DOHH2 (cell line): ENCODE measurements around the gene CORT.

ENCODE experiments used
- EZH2phosphoT487 ChIP-seq: fragments of 200-600 bp; sonication (generic); IDR thresholded peaks from 2 replicates; pipeline ENCODE4 v1.6.1; 2017; ENCODE audit warnings: borderline replicate concordance, mild to moderate bottlenecking, antibody characterized with exemption, low read length, moderate library complexity, mixed read lengths
- TF ChIP-seq, protein P1 (sequence below): fragments of 200-600 bp; sonication (generic); IDR thresholded peaks from one replicate; pipeline ENCODE4 v1.5.1; 2014; ENCODE audit warnings: antibody characterized with exemption, mild to moderate bottlenecking, low read depth, low read length; ENCODE audit not compliant: poor library complexity, severe bottlenecking

- TF ChIP-seq, protein P1, sequence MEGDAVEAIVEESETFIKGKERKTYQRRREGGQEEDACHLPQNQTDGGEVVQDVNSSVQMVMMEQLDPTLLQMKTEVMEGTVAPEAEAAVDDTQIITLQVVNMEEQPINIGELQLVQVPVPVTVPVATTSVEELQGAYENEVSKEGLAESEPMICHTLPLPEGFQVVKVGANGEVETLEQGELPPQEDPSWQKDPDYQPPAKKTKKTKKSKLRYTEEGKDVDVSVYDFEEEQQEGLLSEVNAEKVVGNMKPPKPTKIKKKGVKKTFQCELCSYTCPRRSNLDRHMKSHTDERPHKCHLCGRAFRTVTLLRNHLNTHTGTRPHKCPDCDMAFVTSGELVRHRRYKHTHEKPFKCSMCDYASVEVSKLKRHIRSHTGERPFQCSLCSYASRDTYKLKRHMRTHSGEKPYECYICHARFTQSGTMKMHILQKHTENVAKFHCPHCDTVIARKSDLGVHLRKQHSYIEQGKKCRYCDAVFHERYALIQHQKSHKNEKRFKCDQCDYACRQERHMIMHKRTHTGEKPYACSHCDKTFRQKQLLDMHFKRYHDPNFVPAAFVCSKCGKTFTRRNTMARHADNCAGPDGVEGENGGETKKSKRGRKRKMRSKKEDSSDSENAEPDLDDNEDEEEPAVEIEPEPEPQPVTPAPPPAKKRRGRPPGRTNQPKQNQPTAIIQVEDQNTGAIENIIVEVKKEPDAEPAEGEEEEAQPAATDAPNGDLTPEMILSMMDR: no peak
- TF ChIP-seq EZH2phosphoT487: no peak
Measured at GRCh38 chr1:10437052-10437451, 12.8 kb upstream of the CORT start.
